Large intestine (tissue), 3 donors: Measurements from ENCODE around the gene STEAP3. TPM values are rescaled to one million over a fixed set of nuclear protein-coding genes. Genes with fewer than 3 reads are reported as not detected.
A peak's percentile ranks its signal among the peaks of the same experiment; 100 is the strongest.

Experiments
- DNase-seq, 2 donors: peaks; one replicate each; pipeline versions ENCODE4 v3.0.0 to v3.0.0-alpha.2; 2013
- H3K27ac ChIP-seq: one replicate; pipeline ENCODE4 v1.5.1; 2013; ENCODE audit warnings: low read length
- H3K27me3 ChIP-seq: 2 replicates; pipeline ENCODE4 v1.6.1; 2013; ENCODE audit warnings: low read length; ENCODE audit not compliant: control insufficient read depth, insufficient read depth
- H3K36me3 ChIP-seq: 2 replicates; pipeline ENCODE4 v1.6.1; 2013; ENCODE audit warnings: low read length; ENCODE audit not compliant: control insufficient read depth, insufficient read depth
- H3K4me1 ChIP-seq: one replicate; pipeline ENCODE4 v1.6.1; 2013; ENCODE audit warnings: low read length; ENCODE audit not compliant: control insufficient read depth, insufficient read depth
- H3K4me3 ChIP-seq: one replicate; pipeline ENCODE4 v1.5.1; 2013; ENCODE audit warnings: low read length
- H3K9me3 ChIP-seq: one replicate; pipeline ENCODE4 v1.6.1; 2013; ENCODE audit warnings: mild to moderate bottlenecking, low read depth, low read length, moderate library complexity; ENCODE audit not compliant: control insufficient read depth
- WGBS: methylation state at CpG from one replicate; pipeline ENCODE4 v1.1.5; 2013; ENCODE audit warnings: low lambda C conversion rate; ENCODE audit not compliant: insufficient coverage; 5-methylcytosine and 5-hydroxymethylcytosine counted together
- polyA plus RNA-seq: library from polyadenylated mRNA; unstranded; fragments of 120-200 nt; gene quantifications from one replicate; pipeline ENCODE4 v1.2.1, GENCODE V29; 2013

The STEAP3 gene
- polyA plus RNA-seq, 1 donor: 1.4 TPM

- Histone ChIP-seq H3K27ac (no peak overlapping the region), H3K4me3 (no peak overlapping the region), H3K27me3 (peaks cover 5% of the 10 kb centered on the region), H3K9me3 (no peaks in the 10 kb centered on the region), H3K4me1 (no peaks in the 10 kb centered on the region), H3K36me3 (no peaks in the 10 kb centered on the region)
- no peak for DNase-seq
- WGBS: no CpG with 5 or more reads among the region's 4 CpGs
These were observed 59.4 kb downstream of the STEAP3 start for GRCh38 chr2:119282996-119283511.

GRCh38 chr2:119283873-119284331 is 60.3 kb downstream of the STEAP3 start:
- no peak overlapping the region for H3K27ac ChIP-seq
- no CpG with 5 or more reads among the region's 10 CpGs for WGBS
- H3K4me3 ChIP-seq: no peak overlapping the region
- peaks cover 5% of the 10 kb centered on the region for H3K27me3 ChIP-seq
- H3K36me3 ChIP-seq: no peaks in the 10 kb centered on the region
- DNase-seq: no peak
- no peaks in the 10 kb centered on the region for H3K4me1 ChIP-seq
- H3K9me3 ChIP-seq: no peaks in the 10 kb centered on the region

- Histone ChIP-seq H3K27me3 (peaks cover 5% of the 10 kb centered on the region), H3K9me3 (no peaks in the 10 kb centered on the region), H3K4me1 (no peaks in the 10 kb centered on the region), H3K36me3 (no peaks in the 10 kb centered on the region), H3K27ac (no peak overlapping the region), H3K4me3 (no peak overlapping the region)
- WGBS: no CpG with 5 or more reads among the region's 8 CpGs
- no peak for DNase-seq
These were observed 63.0 kb downstream of the STEAP3 start for GRCh38 chr2:119286661-119287060.

GRCh38 chr2:119288576-119288975 is 64.9 kb downstream of the STEAP3 start:
- DNase-seq: no peak
- H3K27ac ChIP-seq: no peak overlapping the region
- no peaks in the 10 kb centered on the region for H3K27me3 ChIP-seq
- H3K4me1 ChIP-seq: no peaks in the 10 kb centered on the region
- no peaks in the 10 kb centered on the region for H3K36me3 ChIP-seq
- no CpG with 5 or more reads among the region's 6 CpGs for WGBS
- no peak overlapping the region for H3K4me3 ChIP-seq
- H3K9me3 ChIP-seq: no peaks in the 10 kb centered on the region

GRCh38 chr2:119289093-119289492 is 65.5 kb downstream of the STEAP3 start:
- no peak overlapping the region for H3K4me3 ChIP-seq
- no peak overlapping the region for H3K27ac ChIP-seq
- no CpG with 5 or more reads among the region's 11 CpGs for WGBS
- H3K4me1 ChIP-seq: no peaks in the 10 kb centered on the region
- H3K9me3 ChIP-seq: no peaks in the 10 kb centered on the region
- H3K36me3 ChIP-seq: no peaks in the 10 kb centered on the region
- no peak for DNase-seq
- H3K27me3 ChIP-seq: no peaks in the 10 kb centered on the region

GRCh38 chr2:119289642-119290041 is 66.0 kb downstream of the STEAP3 start:
- Histone ChIP-seq H3K27ac (no peak overlapping the region), H3K36me3 (no peaks in the 10 kb centered on the region)
- no CpG with 5 or more reads among the region's 6 CpGs for WGBS

GRCh38 chr2:119290859-119291587 is 67.4 kb downstream of the STEAP3 start:
- Histone ChIP-seq H3K9me3 (no peaks in the 10 kb centered on the region), H3K36me3 (no peaks in the 10 kb centered on the region), H3K4me3 (no peak overlapping the region), H3K27me3 (no peaks in the 10 kb centered on the region), H3K27ac (no peak overlapping the region), H3K4me1 (no peaks in the 10 kb centered on the region)
- DNase-seq: peak; percentile 38 to 70
- WGBS: no CpG with 5 or more reads among the region's 15 CpGs

More at GRCh38 chr2:119289642-119290041, 66.0 kb downstream of the STEAP3 start:
- H3K4me3 ChIP-seq: no peak overlapping the region
- no peaks in the 10 kb centered on the region for H3K27me3 ChIP-seq
- no peaks in the 10 kb centered on the region for H3K9me3 ChIP-seq
- no peak for DNase-seq
- no peaks in the 10 kb centered on the region for H3K4me1 ChIP-seq

- no CpG with 5 or more reads among the region's 8 CpGs for WGBS
- DNase-seq: no peak
- H3K4me3 ChIP-seq: no peak overlapping the region
- no peak overlapping the region for H3K27ac ChIP-seq
- no peaks in the 10 kb centered on the region for H3K27me3 ChIP-seq
- no peaks in the 10 kb centered on the region for H3K9me3 ChIP-seq
- H3K4me1 ChIP-seq: no peaks in the 10 kb centered on the region
- H3K36me3 ChIP-seq: no peaks in the 10 kb centered on the region
These were observed 68.0 kb downstream of the STEAP3 start for GRCh38 chr2:119291588-119292167.

GRCh38 chr2:119292226-119292625 is 68.6 kb downstream of the STEAP3 start:
- no peak for DNase-seq

GRCh38 chr2:119293254-119293653 is 69.6 kb downstream of the STEAP3 start:
- no CpG with 5 or more reads among the region's 2 CpGs for WGBS
- Histone ChIP-seq H3K27ac (no peak overlapping the region), H3K4me1 (no peaks in the 10 kb centered on the region), H3K27me3 (no peaks in the 10 kb centered on the region), H3K36me3 (no peaks in the 10 kb centered on the region), H3K4me3 (no peak overlapping the region), H3K9me3 (no peaks in the 10 kb centered on the region)
- DNase-seq: no peak

More at GRCh38 chr2:119292226-119292625, 68.6 kb downstream of the STEAP3 start:
- 80% methylated on average over 1 of the region's 8 CpGs for WGBS
- Histone ChIP-seq H3K4me1 (no peaks in the 10 kb centered on the region), H3K36me3 (no peaks in the 10 kb centered on the region), H3K27ac (no peak overlapping the region), H3K27me3 (no peaks in the 10 kb centered on the region), H3K9me3 (no peaks in the 10 kb centered on the region), H3K4me3 (no peak overlapping the region)
